Liver (tissue), 9 donors: ENCODE results near the gene RPS19BP1. TPM values are rescaled to one million over a fixed set of nuclear protein-coding genes. Genes with fewer than 3 reads are reported as not detected.

Experiments used
- DNase-seq: peaks from one replicate; pipeline ENCODE4 v3.0.0-alpha.2; 2017; ENCODE audit warnings: low spot score
- H3K27ac ChIP-seq, 2 donors: one replicate each; pipeline ENCODE4 v1.7.0; 2013; ENCODE audit warnings: inconsistent platforms in 2 of 2, low read length in 2 of 2, control low read depth in 1 of 2, low read depth in 1 of 2, mild to moderate bottlenecking in 1 of 2
- H3K27me3 ChIP-seq, 4 donors: one replicate each; pipeline versions ENCODE4 v1.6.1 to v1.7.0; 2013; ENCODE audit warnings: low read length in 3 of 4, inconsistent platforms in 1 of 4, mild to moderate bottlenecking in 1 of 4, moderate library complexity in 1 of 4; ENCODE audit not compliant: control insufficient read depth in 4 of 4, insufficient read depth in 4 of 4
- H3K36me3 ChIP-seq, 4 donors: one replicate each; pipeline versions ENCODE4 v1.6.1 to v1.7.0; 2013; ENCODE audit warnings: low read length in 3 of 4, mild to moderate bottlenecking in 3 of 4, low read depth in 1 of 4, moderate library complexity in 1 of 4; ENCODE audit not compliant: control insufficient read depth in 4 of 4, insufficient read depth in 3 of 4
- H3K4me1 ChIP-seq, 4 donors: one replicate each; pipeline versions ENCODE4 v1.6.1 to v1.7.0; 2013; ENCODE audit warnings: low read length in 3 of 4, mild to moderate bottlenecking in 3 of 4, moderate library complexity in 1 of 4; ENCODE audit not compliant: control insufficient read depth in 4 of 4, insufficient read depth in 4 of 4
- H3K4me3 ChIP-seq, 3 donors: one replicate each; pipeline versions ENCODE4 v1.6.1 to v1.7.0; 2013; ENCODE audit warnings: low read length in 3 of 3, control low read depth in 1 of 3, low read depth in 1 of 3, mild to moderate bottlenecking in 1 of 3
- H3K9ac ChIP-seq, 2 donors: one replicate each; pipeline ENCODE4 v1.7.0; 2013; ENCODE audit warnings: low read length in 2 of 2, mild to moderate bottlenecking in 2 of 2, moderate library complexity in 2 of 2, control low read depth in 1 of 2, low read depth in 1 of 2
- H3K9me3 ChIP-seq, 4 donors: one replicate each; pipeline versions ENCODE4 v1.6.1 to v1.7.0; 2013; ENCODE audit warnings: low read length in 3 of 4; ENCODE audit not compliant: control insufficient read depth in 4 of 4
- FOXA2 ChIP-seq: IDR thresholded peaks from 2 replicates; pipeline ENCODE4 v1.6.1; 2016; ENCODE audit warnings: antibody characterized with exemption
- HNF4A ChIP-seq, 2 donors: conservative IDR thresholded peaks; 2 replicates each; pipeline ENCODE4 v1.6.1; 2016; ENCODE audit warnings: antibody characterized with exemption in 2 of 2, mild to moderate bottlenecking in 2 of 2
- HNF4G ChIP-seq: IDR thresholded peaks from 2 replicates; pipeline ENCODE4 v1.6.1; 2016; ENCODE audit warnings: antibody characterized with exemption
- JUND ChIP-seq, 2 donors: IDR thresholded peaks; 2 replicates each; pipeline ENCODE4 v1.6.1; 2016; ENCODE audit warnings: antibody characterized with exemption in 2 of 2
- RXRA ChIP-seq, 2 donors: IDR thresholded peaks; 2 replicates each; pipeline ENCODE4 v1.6.1; 2017 to 2018; ENCODE audit warnings: antibody characterized with exemption in 2 of 2, mild to moderate bottlenecking in 1 of 2
- SP1 ChIP-seq: IDR thresholded peaks from 2 replicates; pipeline ENCODE4 v1.6.1; 2018; ENCODE audit warnings: antibody characterized with exemption, mild to moderate bottlenecking
- TAF1 ChIP-seq: conservative IDR thresholded peaks from 2 replicates; pipeline ENCODE4 v1.6.1; 2016; ENCODE audit warnings: antibody characterized with exemption, mild to moderate bottlenecking
- WGBS: extraction: QIAGEN DNeasy Blood & Tissue Kit; methylation state at CpG from one replicate; pipeline ENCODE4 v1.1.7; 2013; 5-methylcytosine and 5-hydroxymethylcytosine counted together
- polyA plus RNA-seq, 2 donors: library from polyadenylated mRNA; stranded (reverse) in 1 of 2; unstranded in 1 of 2; fragments of 200-250 nt in 1 of 2; fragments of >200 nt in 1 of 2; fragmentation: Nextera tagmentation in 1 of 2; extraction: Ambion mirVana in 1 of 2; gene quantifications; one replicate each; pipeline versions ENCODE4 v1.2.1 to v1.2.3, GENCODE V29; 2013 to 2015
- total RNA-seq, 2 donors: library from RNA; depleted of rRNA; stranded (reverse); fragments of >200 nt; gene quantifications; one replicate each; pipeline ENCODE4 v1.2.3, GENCODE V29; 2014
- TF ChIP-seq, protein P1 (sequence below): IDR thresholded peaks from 2 replicates; pipeline ENCODE4 v1.6.1; 2016; ENCODE audit warnings: antibody characterized with exemption
- TF ChIP-seq, protein P2 (sequence below): fragments of 150-350 bp; IDR thresholded peaks from 2 replicates; pipeline ENCODE4 v1.5.1; 2017; ENCODE audit warnings: improper control_type of control experiment, low read depth, low read length; ENCODE audit not compliant: missing input control
- TF ChIP-seq, protein P3 (sequence below): IDR thresholded peaks from 2 replicates; pipeline ENCODE4 v1.6.1; 2016; ENCODE audit warnings: antibody characterized with exemption
- donor health status: healthy.
- donor health status: healthy.
- donor health status: healthy.
- donor health status: healthy.
- donor health status: healthy.

The RPS19BP1 gene
- total and polyA plus RNA-seq, 4 donors: 36.3 to 89.6 (median 63.3) TPM

DNA sequence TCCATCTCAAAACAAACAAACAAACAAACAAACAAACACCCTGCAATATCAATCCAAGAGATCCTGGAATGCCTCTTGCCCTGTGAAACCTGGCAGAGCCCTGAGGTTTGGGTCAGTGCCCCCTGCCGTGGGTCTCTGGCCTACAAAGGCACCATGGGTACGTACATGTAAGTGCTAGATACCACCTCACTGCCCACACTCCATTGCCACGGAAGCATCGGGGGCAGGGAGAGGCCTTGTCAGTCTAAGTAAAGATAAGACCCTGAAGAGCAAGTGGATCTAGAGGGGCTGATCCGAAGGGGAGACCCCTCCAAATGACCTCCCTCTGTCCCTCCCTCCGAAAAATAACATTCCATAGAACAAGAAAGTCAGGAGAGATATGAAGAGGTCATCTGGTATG lies 32.4 kb downstream of the RPS19BP1 start:
- H3K4me1 ChIP-seq: peaks cover 11 to 26% (median 23%) of the 10 kb centered on the region in 4 donors
- H3K9ac ChIP-seq: no peak overlapping the region
- 76% methylated on average over 6 of the region's 6 CpGs for WGBS
- TF ChIP-seq, protein P1, sequence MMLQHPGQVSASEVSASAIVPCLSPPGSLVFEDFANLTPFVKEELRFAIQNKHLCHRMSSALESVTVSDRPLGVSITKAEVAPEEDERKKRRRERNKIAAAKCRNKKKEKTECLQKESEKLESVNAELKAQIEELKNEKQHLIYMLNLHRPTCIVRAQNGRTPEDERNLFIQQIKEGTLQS: no peak
- no peak for TF ChIP-seq TAF1
- TF ChIP-seq RXRA (IDR thresholded peaks at IDR 0.05): no peak
- TF ChIP-seq HNF4A (conservative IDR thresholded peaks at IDR 0.05): no peak
- TF ChIP-seq, protein P2, sequence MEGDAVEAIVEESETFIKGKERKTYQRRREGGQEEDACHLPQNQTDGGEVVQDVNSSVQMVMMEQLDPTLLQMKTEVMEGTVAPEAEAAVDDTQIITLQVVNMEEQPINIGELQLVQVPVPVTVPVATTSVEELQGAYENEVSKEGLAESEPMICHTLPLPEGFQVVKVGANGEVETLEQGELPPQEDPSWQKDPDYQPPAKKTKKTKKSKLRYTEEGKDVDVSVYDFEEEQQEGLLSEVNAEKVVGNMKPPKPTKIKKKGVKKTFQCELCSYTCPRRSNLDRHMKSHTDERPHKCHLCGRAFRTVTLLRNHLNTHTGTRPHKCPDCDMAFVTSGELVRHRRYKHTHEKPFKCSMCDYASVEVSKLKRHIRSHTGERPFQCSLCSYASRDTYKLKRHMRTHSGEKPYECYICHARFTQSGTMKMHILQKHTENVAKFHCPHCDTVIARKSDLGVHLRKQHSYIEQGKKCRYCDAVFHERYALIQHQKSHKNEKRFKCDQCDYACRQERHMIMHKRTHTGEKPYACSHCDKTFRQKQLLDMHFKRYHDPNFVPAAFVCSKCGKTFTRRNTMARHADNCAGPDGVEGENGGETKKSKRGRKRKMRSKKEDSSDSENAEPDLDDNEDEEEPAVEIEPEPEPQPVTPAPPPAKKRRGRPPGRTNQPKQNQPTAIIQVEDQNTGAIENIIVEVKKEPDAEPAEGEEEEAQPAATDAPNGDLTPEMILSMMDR: no peak
- no peak overlapping the region for H3K4me3 ChIP-seq
- H3K27ac ChIP-seq: no peak overlapping the region
- no peaks in the 10 kb centered on the region for H3K27me3 ChIP-seq
- no peak for DNase-seq
- peaks cover 2 to 7% (median 6%) of the 10 kb centered on the region in 4 donors for H3K36me3 ChIP-seq
- no peaks in the 10 kb centered on the region for H3K9me3 ChIP-seq

DNA sequence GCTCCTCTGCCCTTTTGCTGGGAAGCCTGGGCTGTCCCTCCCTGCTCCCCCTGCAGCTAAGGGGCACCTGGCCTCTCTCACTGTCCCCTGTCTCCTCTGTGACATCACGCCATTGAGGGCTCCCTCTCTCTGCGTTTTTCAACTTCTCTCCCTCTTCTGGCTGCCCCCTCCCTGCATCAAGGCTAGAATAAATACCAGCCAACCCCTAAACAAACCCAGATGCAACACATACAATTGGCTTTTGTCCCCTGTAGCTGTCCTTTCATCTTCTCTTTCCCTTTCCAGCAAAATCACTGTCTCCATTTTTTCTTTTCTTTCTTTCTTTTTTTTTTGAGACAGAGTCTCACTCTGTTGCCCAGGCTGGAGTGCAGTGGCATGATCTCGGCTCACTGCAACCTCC lies 33.7 kb downstream of the RPS19BP1 start:
- peaks cover 11 to 22% (median 20%) of the 10 kb centered on the region in 4 donors for H3K4me1 ChIP-seq
- DNase-seq: no peak
- no peak overlapping the region for H3K9ac ChIP-seq
- 68% methylated on average over 3 of the region's 3 CpGs for WGBS
- TF ChIP-seq HNF4G: no peak
- TF ChIP-seq FOXA2: no peak
- TF ChIP-seq, protein P1: no peak
- H3K27ac ChIP-seq: no peak overlapping the region
- H3K27me3 ChIP-seq: no peaks in the 10 kb centered on the region
- no peaks in the 10 kb centered on the region for H3K9me3 ChIP-seq
- no peak overlapping the region for H3K4me3 ChIP-seq
- H3K36me3 ChIP-seq: no peaks in the 10 kb centered on the region

DNA sequence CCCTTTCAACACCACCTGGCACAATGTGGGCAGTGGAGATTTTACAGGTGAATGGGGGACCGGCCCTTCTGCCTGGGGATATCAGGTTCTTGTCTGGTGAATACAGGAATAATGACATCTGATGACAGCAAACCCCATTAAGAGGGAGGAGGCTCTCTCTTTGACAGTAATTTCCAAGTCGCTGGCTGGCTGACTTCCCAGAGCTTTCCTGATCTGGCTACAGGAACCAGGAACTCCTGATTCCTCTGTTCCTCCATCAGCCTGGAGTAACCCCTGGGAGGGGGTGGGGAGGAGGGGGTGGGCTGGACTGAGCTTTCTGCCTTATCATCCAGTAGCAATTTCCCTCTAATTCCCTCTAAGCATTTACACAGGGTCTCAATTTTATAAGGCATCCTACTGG lies 34.2 kb downstream of the RPS19BP1 start:
- no peak overlapping the region for H3K9ac ChIP-seq
- WGBS: 68% methylated on average over 2 of the region's 2 CpGs
- no peak for DNase-seq

DNA sequence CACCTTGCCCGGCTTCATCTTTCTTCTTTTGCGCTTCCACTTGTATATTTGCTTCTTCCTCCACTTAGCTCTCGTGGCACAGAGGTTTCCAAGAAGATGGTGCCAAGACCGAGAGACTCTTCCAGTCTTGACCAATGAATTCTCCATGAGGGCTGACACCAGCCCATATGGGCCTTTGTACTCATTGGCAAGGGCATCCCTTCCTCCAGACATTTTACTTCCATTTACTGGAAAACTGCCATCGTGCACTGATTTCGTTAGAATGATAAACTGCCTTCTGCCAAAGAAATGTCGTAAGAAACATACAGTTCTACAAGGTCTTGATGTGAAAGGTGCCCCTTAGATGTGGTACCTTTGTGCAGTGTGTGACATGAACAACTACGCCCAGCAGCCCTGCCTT lies 35.1 kb downstream of the RPS19BP1 start:
- Histone ChIP-seq H3K4me3 (no peak overlapping the region), H3K27me3 (no peaks in the 10 kb centered on the region), H3K4me1 (peaks cover 10 to 12% (median 11%) of the 10 kb centered on the region in 4 donors), H3K9ac (no peak overlapping the region), H3K36me3 (no peaks in the 10 kb centered on the region), H3K27ac (no peak overlapping the region), H3K9me3 (no peaks in the 10 kb centered on the region)
- DNase-seq: no peak
- no peak for TF ChIP-seq SP1
- 89% methylated on average over 8 of the region's 8 CpGs for WGBS

More for the DNA sequence above, 34.2 kb downstream of the RPS19BP1 start:
- Histone ChIP-seq H3K27ac (no peak overlapping the region), H3K27me3 (no peaks in the 10 kb centered on the region), H3K4me3 (no peak overlapping the region), H3K4me1 (peaks cover 10 to 18% (median 16%) of the 10 kb centered on the region in 4 donors), H3K9me3 (no peaks in the 10 kb centered on the region), H3K36me3 (no peaks in the 10 kb centered on the region)
- TF ChIP-seq, protein P1: no peak
- no peak for TF ChIP-seq SP1
- no peak for TF ChIP-seq JUND (IDR thresholded peaks at IDR 0.05)
- TF ChIP-seq, protein P3, sequence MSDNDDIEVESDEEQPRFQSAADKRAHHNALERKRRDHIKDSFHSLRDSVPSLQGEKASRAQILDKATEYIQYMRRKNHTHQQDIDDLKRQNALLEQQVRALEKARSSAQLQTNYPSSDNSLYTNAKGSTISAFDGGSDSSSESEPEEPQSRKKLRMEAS: no peak
